Loucy (cell line): Measurements from ENCODE around the gene AGAP1.
A peak's percentile ranks its signal among the peaks of the same experiment; 100 is the strongest.

Source experiments
- CTCF ChIP-seq: fragments of 200-600 bp; sonication (generic); conservative IDR thresholded peaks from 2 replicates; pipeline ENCODE4 v1.5.1; 2014; ENCODE audit warnings: mild to moderate bottlenecking, antibody characterized with exemption, low read length
- EZH2phosphoT487 ChIP-seq: fragments of 200-600 bp; IDR thresholded peaks from 2 replicates; pipeline ENCODE4 v1.6.1; 2018; ENCODE audit warnings: antibody characterized with exemption, mild to moderate bottlenecking, moderate library complexity, borderline replicate concordance

- TF ChIP-seq CTCF = 0 out of 2 replicates have a peak, but pooled peaks have one; percentile 8
- no peak for TF ChIP-seq EZH2phosphoT487
Observed at GRCh38 chr2:235514627-235515363, 21.0 kb downstream of the AGAP1 start.
